Karpas-422 (cell line): ENCODE data around the gene CTNNA2. TPM values are rescaled to one million over a fixed set of nuclear protein-coding genes. Genes with fewer than 3 reads are reported as not detected.

Source experiments
- DNase-seq: peaks from one replicate; pipeline ENCODE4 v3.0.0-alpha.2; 2015
- H2AFZ ChIP-seq: fragments of 200-600 bp; sonication (generic); 2 replicates; pipeline ENCODE4 v1.6.1; 2014; ENCODE audit warnings: antibody characterized with exemption, low read length, mixed read lengths
- H3K27ac ChIP-seq: fragments of 200-600 bp; sonication (generic); 2 replicates; pipeline ENCODE4 v1.5.1; 2014; ENCODE audit warnings: mild to moderate bottlenecking, low read length, moderate library complexity
- H3K27me3 ChIP-seq: fragments of 200-600 bp; sonication (generic); 2 replicates; pipeline ENCODE4 v1.6.1; 2014; ENCODE audit warnings: low read length, mixed read lengths
- H3K36me3 ChIP-seq: fragments of 200-600 bp; sonication (generic); 2 replicates; pipeline ENCODE4 v1.6.1; 2014; ENCODE audit warnings: low read length, mixed read lengths; ENCODE audit not compliant: insufficient read depth
- H3K4me1 ChIP-seq: fragments of 200-600 bp; sonication (generic); 2 replicates; pipeline ENCODE4 v1.6.1; 2014; ENCODE audit warnings: mild to moderate bottlenecking, low read length, mixed read lengths
- H3K4me2 ChIP-seq: fragments of 200-600 bp; sonication (generic); 2 replicates; pipeline ENCODE4 v1.6.1; 2014; ENCODE audit warnings: low read length, low read depth, mild to moderate bottlenecking; ENCODE audit not compliant: poor library complexity, severe bottlenecking
- H3K4me3 ChIP-seq: fragments of 200-600 bp; sonication (generic); 2 replicates; pipeline ENCODE4 v1.5.1; 2014; ENCODE audit warnings: mild to moderate bottlenecking, antibody characterized with exemption, low read length, mixed read lengths
- H3K79me2 ChIP-seq: fragments of 200-600 bp; sonication (generic); 2 replicates; pipeline ENCODE4 v1.6.1; 2014; ENCODE audit warnings: mild to moderate bottlenecking, low read length, mixed read lengths
- H3K9ac ChIP-seq: fragments of 200-600 bp; sonication (generic); 2 replicates; pipeline ENCODE4 v1.6.0; 2014; ENCODE audit warnings: low read length
- H3K9me2 ChIP-seq: fragments of 200-600 bp; sonication (generic), shearing (Covaris generic); replicated peaks from 2 replicates; pipeline ENCODE4 v1.6.0; 2014; ENCODE audit warnings: mild to moderate bottlenecking, low read length, moderate library complexity; ENCODE audit not compliant: insufficient read depth
- H3K9me3 ChIP-seq: fragments of 300-700, 200-600 bp; sonication (generic); 2 replicates; pipeline ENCODE4 v1.6.1; 2014; ENCODE audit warnings: low read length, mixed read lengths
- H4K20me1 ChIP-seq: fragments of 200-600 bp; sonication (generic); 2 replicates; pipeline ENCODE4 v1.6.1; 2014; ENCODE audit warnings: mild to moderate bottlenecking, antibody characterized with exemption, low read length, low read depth; ENCODE audit not compliant: insufficient read depth
- total RNA-seq: library from RNA; depleted of rRNA; stranded (reverse); fragments of >200 nt; shearing (Covaris generic); gene quantifications from 2 replicates; pipeline ENCODE4 v1.2.3, GENCODE V29; 2014; ENCODE audit warnings: low replicate concordance

CTNNA2 gene
- total RNA-seq, 1 experiment from 2014 or later = not detected

- H3K4me2 ChIP-seq = no peak overlapping the region
- H2AFZ ChIP-seq = no peak overlapping the region
- no peaks in the 10 kb centered on the region for H3K36me3 ChIP-seq
- no peaks in the 10 kb centered on the region for H3K4me1 ChIP-seq
- no peak overlapping the region for H3K4me3 ChIP-seq
- H3K9ac ChIP-seq = no peak overlapping the region
- H3K9me2 ChIP-seq = no peaks in the 10 kb centered on the region
- H3K27me3 ChIP-seq = no peaks in the 10 kb centered on the region
- H3K79me2 ChIP-seq = no peaks in the 10 kb centered on the region
- no peak for DNase-seq
- no peak overlapping the region for H3K27ac ChIP-seq
- no peaks in the 10 kb centered on the region for H3K9me3 ChIP-seq
- H4K20me1 ChIP-seq = no peaks in the 10 kb centered on the region
Observed at GRCh38 chr2:79801082-79801481, 288.2 kb downstream of the CTNNA2 start.

GRCh38 chr2:79817288-79817687, 304.4 kb downstream of the CTNNA2 start:
- Histone ChIP-seq H3K4me1 (no peaks in the 10 kb centered on the region), H3K36me3 (no peaks in the 10 kb centered on the region), H3K79me2 (no peaks in the 10 kb centered on the region), H2AFZ (no peak overlapping the region), H4K20me1 (no peaks in the 10 kb centered on the region), H3K27ac (no peak overlapping the region), H3K9ac (no peak overlapping the region), H3K4me3 (no peak overlapping the region), H3K9me3 (no peaks in the 10 kb centered on the region), H3K9me2 (no peaks in the 10 kb centered on the region), H3K4me2 (no peak overlapping the region), H3K27me3 (no peaks in the 10 kb centered on the region)
- DNase-seq = no peak

GRCh38 chr2:79820281-79820680, 307.4 kb downstream of the CTNNA2 start:
- Histone ChIP-seq H3K79me2 (no peaks in the 10 kb centered on the region), H3K4me2 (no peak overlapping the region), H3K9ac (no peak overlapping the region), H3K9me2 (no peaks in the 10 kb centered on the region), H3K4me3 (no peak overlapping the region), H3K9me3 (no peaks in the 10 kb centered on the region), H3K27ac (no peak overlapping the region), H4K20me1 (no peaks in the 10 kb centered on the region), H3K36me3 (no peaks in the 10 kb centered on the region), H3K27me3 (no peaks in the 10 kb centered on the region), H2AFZ (no peak overlapping the region), H3K4me1 (no peaks in the 10 kb centered on the region)
- DNase-seq = no peak

- H3K9me2 ChIP-seq = no peaks in the 10 kb centered on the region
- no peak for DNase-seq
Observed at GRCh38 chr2:79822136-79822535, 309.3 kb downstream of the CTNNA2 start.

GRCh38 chr2:79824086-79824786, 311.4 kb downstream of the CTNNA2 start:
- H3K4me1 ChIP-seq = no peaks in the 10 kb centered on the region
- no peaks in the 10 kb centered on the region for H3K79me2 ChIP-seq
- H3K27me3 ChIP-seq = no peaks in the 10 kb centered on the region; the same call in 1 of the 2 replicates
- H3K9me3 ChIP-seq = no peaks in the 10 kb centered on the region
- no peak overlapping the region for H3K4me2 ChIP-seq
- DNase-seq = no peak
- H3K9me2 ChIP-seq = no peaks in the 10 kb centered on the region
- no peak overlapping the region for H2AFZ ChIP-seq
- H3K27ac ChIP-seq = no peak overlapping the region
- H3K4me3 ChIP-seq = no peak overlapping the region
- H4K20me1 ChIP-seq = no peaks in the 10 kb centered on the region
- H3K9ac ChIP-seq = no peak overlapping the region
- no peaks in the 10 kb centered on the region for H3K36me3 ChIP-seq

More at GRCh38 chr2:79822136-79822535, 309.3 kb downstream of the CTNNA2 start:
- Histone ChIP-seq H4K20me1 (no peaks in the 10 kb centered on the region), H3K4me2 (no peak overlapping the region), H3K9me3 (no peaks in the 10 kb centered on the region), H3K79me2 (no peaks in the 10 kb centered on the region), H3K9ac (no peak overlapping the region), H3K27me3 (no peaks in the 10 kb centered on the region), H3K4me3 (no peak overlapping the region), H3K4me1 (no peaks in the 10 kb centered on the region), H2AFZ (no peak overlapping the region), H3K36me3 (no peaks in the 10 kb centered on the region), H3K27ac (no peak overlapping the region)

GRCh38 chr2:79827881-79828280, 315.0 kb downstream of the CTNNA2 start:
- Histone ChIP-seq H4K20me1 (no peaks in the 10 kb centered on the region), H2AFZ (no peak overlapping the region), H3K9me3 (no peaks in the 10 kb centered on the region), H3K27ac (no peak overlapping the region), H3K4me1 (no peaks in the 10 kb centered on the region), H3K27me3 (no peaks in the 10 kb centered on the region; the same call in 1 of the 2 replicates), H3K9me2 (no peaks in the 10 kb centered on the region), H3K36me3 (no peaks in the 10 kb centered on the region), H3K4me3 (no peak overlapping the region), H3K79me2 (no peaks in the 10 kb centered on the region), H3K9ac (no peak overlapping the region), H3K4me2 (no peak overlapping the region)
- DNase-seq = no peak

- Histone ChIP-seq H3K9me2 (no peaks in the 10 kb centered on the region; the same call in 1 of the 2 replicates), H3K4me3 (no peak overlapping the region), H3K9ac (no peak overlapping the region), H3K27me3 (no peaks in the 10 kb centered on the region; the same call in 1 of the 2 replicates), H3K79me2 (no peaks in the 10 kb centered on the region), H3K36me3 (no peaks in the 10 kb centered on the region), H3K4me1 (no peaks in the 10 kb centered on the region), H2AFZ (no peak overlapping the region), H3K9me3 (no peaks in the 10 kb centered on the region), H4K20me1 (no peaks in the 10 kb centered on the region), H3K4me2 (no peak overlapping the region), H3K27ac (no peak overlapping the region)
- DNase-seq = no peak
Observed at GRCh38 chr2:79830501-79830900, 317.6 kb downstream of the CTNNA2 start.

GRCh38 chr2:79831961-79832360, 319.1 kb downstream of the CTNNA2 start:
- no peak overlapping the region for H3K27ac ChIP-seq
- no peak overlapping the region for H3K4me3 ChIP-seq
- H3K9ac ChIP-seq = no peak overlapping the region

More at GRCh38 chr2:79831961-79832360, 319.1 kb downstream of the CTNNA2 start:
- Histone ChIP-seq H3K79me2 (no peaks in the 10 kb centered on the region), H3K4me1 (no peaks in the 10 kb centered on the region), H3K9me2 (no peaks in the 10 kb centered on the region; the same call in 1 of the 2 replicates), H4K20me1 (no peaks in the 10 kb centered on the region), H3K4me2 (no peak overlapping the region), H3K27me3 (no peaks in the 10 kb centered on the region; the same call in 1 of the 2 replicates), H2AFZ (no peak overlapping the region), H3K9me3 (no peaks in the 10 kb centered on the region), H3K36me3 (no peaks in the 10 kb centered on the region)
- DNase-seq = no peak
